HEK293 (cell line): ENCODE results near the gene OR10H4.

Source experiments
- BCL11A ChIP-seq: fragments of 450-650 bp; formaldehyde crosslinking; IDR thresholded peaks from 2 replicates; pipeline ENCODE4 v1.5.1; 2016; ENCODE audit warnings: low read depth, missing biosample characterization, missing genetic modification characterization
- MZF1 ChIP-seq: fragments of 450-650 bp; formaldehyde crosslinking; IDR thresholded peaks from 2 replicates; pipeline ENCODE4 v1.5.1; 2017; ENCODE audit warnings: missing biosample characterization, missing genetic modification characterization, borderline replicate concordance
- SP2 ChIP-seq: fragments of 450-650 bp; formaldehyde crosslinking; IDR thresholded peaks from 2 replicates; pipeline ENCODE4 v1.5.1; 2016; ENCODE audit warnings: missing biosample characterization, missing genetic modification characterization
- ZBTB49 ChIP-seq: fragments of 450-650 bp; formaldehyde crosslinking; IDR thresholded peaks from 2 replicates; pipeline ENCODE4 v1.5.1; 2016; ENCODE audit warnings: missing biosample characterization, missing genetic modification characterization, low read depth
- ZFP3 ChIP-seq: fragments of 450-650 bp; formaldehyde crosslinking; IDR thresholded peaks from 2 replicates; pipeline ENCODE4 v1.5.1; 2016; ENCODE audit warnings: low read depth, missing biosample characterization, missing genetic modification characterization
- ZNF148 ChIP-seq: fragments of 450-650 bp; formaldehyde crosslinking; IDR thresholded peaks from 2 replicates; pipeline ENCODE4 v1.5.0; 2017; ENCODE audit warnings: missing biosample characterization, missing genetic modification characterization, borderline replicate concordance
- ZNF155 ChIP-seq: fragments of 450-650 bp; formaldehyde crosslinking; IDR thresholded peaks from 2 replicates; pipeline ENCODE4 v1.5.1; 2016; ENCODE audit warnings: missing biosample characterization, missing genetic modification characterization
- ZNF292 ChIP-seq: fragments of 450-650 bp; formaldehyde crosslinking; IDR thresholded peaks from 2 replicates; pipeline ENCODE4 v1.5.1; 2016; ENCODE audit warnings: low read depth, missing biosample characterization, missing genetic modification characterization, borderline replicate concordance
- ZNF426 ChIP-seq: fragments of 450-650 bp; formaldehyde crosslinking; IDR thresholded peaks from 2 replicates; pipeline ENCODE4 v1.5.1; 2017; ENCODE audit warnings: missing biosample characterization, missing genetic modification characterization, mild to moderate bottlenecking, inconsistent platforms, moderate library complexity
- ZNF558 ChIP-seq: fragments of 450-650 bp; formaldehyde crosslinking; IDR thresholded peaks from 2 replicates; pipeline ENCODE4 v1.5.1; 2016; ENCODE audit warnings: missing biosample characterization, missing genetic modification characterization
- ZNF701 ChIP-seq: fragments of 450-650 bp; formaldehyde crosslinking; IDR thresholded peaks from 2 replicates; pipeline ENCODE4 v1.5.1; 2016; ENCODE audit warnings: missing biosample characterization, missing genetic modification characterization
- ZNF707 ChIP-seq: fragments of 450-650 bp; formaldehyde crosslinking; IDR thresholded peaks from 2 replicates; pipeline ENCODE4 v1.5.1; 2016; ENCODE audit warnings: missing biosample characterization, missing genetic modification characterization
- TF ChIP-seq, protein P1 (sequence below): fragments of 450-650 bp; formaldehyde crosslinking; IDR thresholded peaks from 2 replicates; pipeline ENCODE4 v1.5.1; 2016; ENCODE audit warnings: missing biosample characterization, missing genetic modification characterization
- TF ChIP-seq, protein P2 (sequence below): fragments of 450-650 bp; formaldehyde crosslinking; IDR thresholded peaks from 2 replicates; pipeline ENCODE4 v1.5.1; 2016; ENCODE audit warnings: missing biosample characterization, missing genetic modification characterization

- TF ChIP-seq, protein P1, sequence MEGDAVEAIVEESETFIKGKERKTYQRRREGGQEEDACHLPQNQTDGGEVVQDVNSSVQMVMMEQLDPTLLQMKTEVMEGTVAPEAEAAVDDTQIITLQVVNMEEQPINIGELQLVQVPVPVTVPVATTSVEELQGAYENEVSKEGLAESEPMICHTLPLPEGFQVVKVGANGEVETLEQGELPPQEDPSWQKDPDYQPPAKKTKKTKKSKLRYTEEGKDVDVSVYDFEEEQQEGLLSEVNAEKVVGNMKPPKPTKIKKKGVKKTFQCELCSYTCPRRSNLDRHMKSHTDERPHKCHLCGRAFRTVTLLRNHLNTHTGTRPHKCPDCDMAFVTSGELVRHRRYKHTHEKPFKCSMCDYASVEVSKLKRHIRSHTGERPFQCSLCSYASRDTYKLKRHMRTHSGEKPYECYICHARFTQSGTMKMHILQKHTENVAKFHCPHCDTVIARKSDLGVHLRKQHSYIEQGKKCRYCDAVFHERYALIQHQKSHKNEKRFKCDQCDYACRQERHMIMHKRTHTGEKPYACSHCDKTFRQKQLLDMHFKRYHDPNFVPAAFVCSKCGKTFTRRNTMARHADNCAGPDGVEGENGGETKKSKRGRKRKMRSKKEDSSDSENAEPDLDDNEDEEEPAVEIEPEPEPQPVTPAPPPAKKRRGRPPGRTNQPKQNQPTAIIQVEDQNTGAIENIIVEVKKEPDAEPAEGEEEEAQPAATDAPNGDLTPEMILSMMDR (tag by site-specific recombination): no peak
- TF ChIP-seq ZNF148 (tag by site-specific recombination) (no peak), BCL11A (tag by site-specific recombination) (no peak), ZFP3 (tag by site-specific recombination) (no peak), ZNF292 (no peak), SP2 (tag by site-specific recombination) (no peak), ZNF426 (tag by site-specific recombination) (no peak), ZNF701 (no peak), ZNF707 (tag by site-specific recombination) (no peak), ZNF155 (tag by site-specific recombination) (no peak), ZNF558 (tag by site-specific recombination) (no peak), ZBTB49 (no peak), MZF1 (tag by site-specific recombination) (no peak)
- TF ChIP-seq, protein P2, sequence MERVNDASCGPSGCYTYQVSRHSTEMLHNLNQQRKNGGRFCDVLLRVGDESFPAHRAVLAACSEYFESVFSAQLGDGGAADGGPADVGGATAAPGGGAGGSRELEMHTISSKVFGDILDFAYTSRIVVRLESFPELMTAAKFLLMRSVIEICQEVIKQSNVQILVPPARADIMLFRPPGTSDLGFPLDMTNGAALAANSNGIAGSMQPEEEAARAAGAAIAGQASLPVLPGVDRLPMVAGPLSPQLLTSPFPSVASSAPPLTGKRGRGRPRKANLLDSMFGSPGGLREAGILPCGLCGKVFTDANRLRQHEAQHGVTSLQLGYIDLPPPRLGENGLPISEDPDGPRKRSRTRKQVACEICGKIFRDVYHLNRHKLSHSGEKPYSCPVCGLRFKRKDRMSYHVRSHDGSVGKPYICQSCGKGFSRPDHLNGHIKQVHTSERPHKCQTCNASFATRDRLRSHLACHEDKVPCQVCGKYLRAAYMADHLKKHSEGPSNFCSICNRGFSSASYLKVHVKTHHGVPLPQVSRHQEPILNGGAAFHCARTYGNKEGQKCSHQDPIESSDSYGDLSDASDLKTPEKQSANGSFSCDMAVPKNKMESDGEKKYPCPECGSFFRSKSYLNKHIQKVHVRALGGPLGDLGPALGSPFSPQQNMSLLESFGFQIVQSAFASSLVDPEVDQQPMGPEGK (tag by site-specific recombination): no peak
These were observed 14.3 kb upstream of the OR10H4 start, which contains the start of gene CYP4F11 for GRCh38 chr19:15934332-15935078.
